GM12872 (cell line): ENCODE measurements around the gene OR4F17.
"Not testable (repeated sequence)": the region's sequence is repeated elsewhere in the genome, so short reads cannot be mapped to it uniquely, and the experiment has no call there.

Source experiments
- TF ChIP-seq, protein P1 (sequence below): IDR thresholded peaks from 3 replicates; pipeline ENCODE4 v1.5.1; 2011; ENCODE audit warnings: low read depth, mild to moderate bottlenecking, low read length, moderate library complexity; ENCODE audit not compliant: insufficient read depth

Gene OR4F17, protein sequence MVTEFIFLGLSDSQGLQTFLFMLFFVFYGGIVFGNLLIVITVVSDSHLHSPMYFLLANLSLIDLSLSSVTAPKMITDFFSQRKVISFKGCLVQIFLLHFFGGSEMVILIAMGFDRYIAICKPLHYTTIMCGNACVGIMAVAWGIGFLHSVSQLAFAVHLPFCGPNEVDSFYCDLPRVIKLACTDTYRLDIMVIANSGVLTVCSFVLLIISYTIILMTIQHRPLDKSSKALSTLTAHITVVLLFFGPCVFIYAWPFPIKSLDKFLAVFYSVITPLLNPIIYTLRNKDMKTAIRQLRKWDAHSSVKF

DNA sequence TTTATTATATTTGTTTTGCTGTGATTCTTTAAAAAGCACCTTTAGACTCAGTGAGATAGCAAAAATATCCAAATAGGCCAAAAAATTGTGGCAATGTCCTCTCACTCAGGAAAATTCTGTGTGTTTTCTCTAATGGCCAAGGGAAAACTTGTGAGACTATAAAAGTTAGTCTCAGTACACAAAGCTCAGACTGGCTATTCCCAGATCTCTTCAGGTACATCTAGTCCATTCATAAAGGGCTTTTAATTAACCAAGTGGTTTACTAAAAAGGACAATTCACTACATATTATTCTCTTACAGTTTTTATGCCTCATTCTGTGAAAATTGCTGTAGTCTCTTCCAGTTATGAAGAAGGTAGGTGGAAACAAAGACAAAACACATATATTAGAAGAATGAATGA lies at the start of gene OR4F17:
Gene OR4F17 (plus strand): TSS at position 301 of the 400 bp plus-strand sequence. CDS start 3,575 bp downstream, outside the sequence.
- TF ChIP-seq, protein P1, sequence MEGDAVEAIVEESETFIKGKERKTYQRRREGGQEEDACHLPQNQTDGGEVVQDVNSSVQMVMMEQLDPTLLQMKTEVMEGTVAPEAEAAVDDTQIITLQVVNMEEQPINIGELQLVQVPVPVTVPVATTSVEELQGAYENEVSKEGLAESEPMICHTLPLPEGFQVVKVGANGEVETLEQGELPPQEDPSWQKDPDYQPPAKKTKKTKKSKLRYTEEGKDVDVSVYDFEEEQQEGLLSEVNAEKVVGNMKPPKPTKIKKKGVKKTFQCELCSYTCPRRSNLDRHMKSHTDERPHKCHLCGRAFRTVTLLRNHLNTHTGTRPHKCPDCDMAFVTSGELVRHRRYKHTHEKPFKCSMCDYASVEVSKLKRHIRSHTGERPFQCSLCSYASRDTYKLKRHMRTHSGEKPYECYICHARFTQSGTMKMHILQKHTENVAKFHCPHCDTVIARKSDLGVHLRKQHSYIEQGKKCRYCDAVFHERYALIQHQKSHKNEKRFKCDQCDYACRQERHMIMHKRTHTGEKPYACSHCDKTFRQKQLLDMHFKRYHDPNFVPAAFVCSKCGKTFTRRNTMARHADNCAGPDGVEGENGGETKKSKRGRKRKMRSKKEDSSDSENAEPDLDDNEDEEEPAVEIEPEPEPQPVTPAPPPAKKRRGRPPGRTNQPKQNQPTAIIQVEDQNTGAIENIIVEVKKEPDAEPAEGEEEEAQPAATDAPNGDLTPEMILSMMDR, result not testable (repeated sequence)
